ENCODE results near the gene C8B.

GRCh38 chr1:56953386-56953785, 12.4 kb downstream of the C8B start:
- TF ChIP-seq POLR2AphosphoS5 (IDR thresholded peaks at IDR 0.05) (no peak), POLR2A (IDR thresholded peaks at IDR 0.05) (no peak)
- TF ChIP-seq, protein P1, sequence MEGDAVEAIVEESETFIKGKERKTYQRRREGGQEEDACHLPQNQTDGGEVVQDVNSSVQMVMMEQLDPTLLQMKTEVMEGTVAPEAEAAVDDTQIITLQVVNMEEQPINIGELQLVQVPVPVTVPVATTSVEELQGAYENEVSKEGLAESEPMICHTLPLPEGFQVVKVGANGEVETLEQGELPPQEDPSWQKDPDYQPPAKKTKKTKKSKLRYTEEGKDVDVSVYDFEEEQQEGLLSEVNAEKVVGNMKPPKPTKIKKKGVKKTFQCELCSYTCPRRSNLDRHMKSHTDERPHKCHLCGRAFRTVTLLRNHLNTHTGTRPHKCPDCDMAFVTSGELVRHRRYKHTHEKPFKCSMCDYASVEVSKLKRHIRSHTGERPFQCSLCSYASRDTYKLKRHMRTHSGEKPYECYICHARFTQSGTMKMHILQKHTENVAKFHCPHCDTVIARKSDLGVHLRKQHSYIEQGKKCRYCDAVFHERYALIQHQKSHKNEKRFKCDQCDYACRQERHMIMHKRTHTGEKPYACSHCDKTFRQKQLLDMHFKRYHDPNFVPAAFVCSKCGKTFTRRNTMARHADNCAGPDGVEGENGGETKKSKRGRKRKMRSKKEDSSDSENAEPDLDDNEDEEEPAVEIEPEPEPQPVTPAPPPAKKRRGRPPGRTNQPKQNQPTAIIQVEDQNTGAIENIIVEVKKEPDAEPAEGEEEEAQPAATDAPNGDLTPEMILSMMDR (IDR thresholded peaks at IDR 0.05) = no peak

Data from breast epithelium (tissue), 3 donors.